Testis (tissue), 3 donors: Measurements from ENCODE around the gene IL1B. TPM values are rescaled to one million over a fixed set of nuclear protein-coding genes. Genes with fewer than 3 reads are reported as not detected.
"Not testable (repeated sequence)": the region's sequence is repeated elsewhere in the genome, so short reads cannot be mapped to it uniquely, and the experiment has no call there.

ENCODE experiments used
- DNase-seq: peaks from one replicate; pipeline ENCODE4 v3.0.0-alpha.2; 2019
- H3K27ac ChIP-seq, 2 donors: fragments of 200-600 bp; sonication (generic); one replicate each; pipeline ENCODE4 v1.5.1; 2019
- H3K27me3 ChIP-seq: fragments of 200-600 bp; sonication (generic); one replicate; pipeline ENCODE4 v1.5.1; 2019
- H3K36me3 ChIP-seq: fragments of 200-600 bp; sonication (generic); one replicate; pipeline ENCODE4 v1.5.1; 2017; ENCODE audit warnings: low read depth; ENCODE audit errors: missing control alignments
- H3K4me1 ChIP-seq: fragments of 200-600 bp; sonication (generic); one replicate; pipeline ENCODE4 v1.5.1; 2019
- H3K4me3 ChIP-seq, 2 donors: fragments of 200-600 bp; sonication (generic); one replicate each; pipeline ENCODE4 v1.5.1; 2017 to 2019
- H3K9me3 ChIP-seq: fragments of 200-600 bp; sonication (generic); one replicate; pipeline ENCODE4 v1.5.1; 2017
- POLR2A ChIP-seq: fragments of 450-650 bp; IDR thresholded peaks from one replicate; pipeline ENCODE4 v1.6.1; 2017; ENCODE audit warnings: antibody characterized with exemption, mild to moderate bottlenecking, moderate library complexity
- WGBS, 2 donors: methylation state at CpG; one replicate each; pipeline ENCODE4 v1.1.5; 2018; 5-methylcytosine and 5-hydroxymethylcytosine counted together
- intact Hi-C: fragments of 100-400 bp; cut with DNase I; formaldehyde crosslinking; loops from one replicate; pipeline ENCODE4 v1.15.1; 2023; ENCODE audit warnings: low total_unique reads
- polyA plus RNA-seq: library from polyadenylated mRNA; stranded (reverse); fragments of 350-450 nt; fragmentation: Illumina TruSeq; extraction: RNeasy Lipid Tissue Mini Kit (QIAGEN cat#74804); gene quantifications from one replicate; pipeline ENCODE4 v1.2.3, GENCODE V29; 2014; ENCODE audit warnings: low read depth, low replicate concordance; ENCODE audit not compliant: insufficient read depth
- total RNA-seq, 2 donors: library from RNA; depleted of rRNA; stranded (reverse); fragments of >200 nt; gene quantifications; one replicate each; pipeline ENCODE4 v1.2.3, GENCODE V29; 2016
- TF ChIP-seq, protein P1 (sequence below), 3 experiments: fragments of 450-650 bp in 2 of 3; fragments of 200-600 bp in 1 of 3; sonication (generic) in 1 of 3; IDR thresholded peaks; one replicate each; pipeline ENCODE4 v1.5.1; 2016 to 2019; ENCODE audit warnings: antibody characterized with exemption in 3 of 3, mild to moderate bottlenecking in 2 of 3, moderate library complexity in 1 of 3

The IL1B gene
- total and polyA plus RNA-seq, 3 donors from 2014 or later = 0.62 to 1.8 (median 0.63) TPM

DNA sequence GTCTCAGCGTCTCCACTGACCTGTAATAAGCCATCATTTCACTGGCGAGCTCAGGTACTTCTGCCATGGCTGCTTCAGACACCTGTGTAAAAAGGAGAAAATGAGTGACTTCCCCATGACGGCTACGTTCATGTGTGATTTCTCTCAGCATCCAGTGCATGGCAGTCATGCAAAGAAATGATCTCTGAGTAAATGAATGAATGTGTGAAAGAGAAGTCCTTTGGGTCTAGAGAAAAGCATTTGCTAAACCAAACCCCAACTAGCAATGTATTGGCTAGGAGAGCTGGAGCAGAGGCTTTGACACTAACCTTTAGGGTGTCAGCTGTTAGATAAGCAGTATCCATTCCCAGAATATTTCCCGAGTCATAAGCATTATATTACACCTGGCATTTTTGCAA is 417 bp downstream of the IL1B start:
- no peak overlapping the region for H3K4me3 ChIP-seq
- intact Hi-C loops = no loop called here
- WGBS, 2 donors = 74 to 77% methylated on average over 5 of the region's 5 CpGs

DNA sequence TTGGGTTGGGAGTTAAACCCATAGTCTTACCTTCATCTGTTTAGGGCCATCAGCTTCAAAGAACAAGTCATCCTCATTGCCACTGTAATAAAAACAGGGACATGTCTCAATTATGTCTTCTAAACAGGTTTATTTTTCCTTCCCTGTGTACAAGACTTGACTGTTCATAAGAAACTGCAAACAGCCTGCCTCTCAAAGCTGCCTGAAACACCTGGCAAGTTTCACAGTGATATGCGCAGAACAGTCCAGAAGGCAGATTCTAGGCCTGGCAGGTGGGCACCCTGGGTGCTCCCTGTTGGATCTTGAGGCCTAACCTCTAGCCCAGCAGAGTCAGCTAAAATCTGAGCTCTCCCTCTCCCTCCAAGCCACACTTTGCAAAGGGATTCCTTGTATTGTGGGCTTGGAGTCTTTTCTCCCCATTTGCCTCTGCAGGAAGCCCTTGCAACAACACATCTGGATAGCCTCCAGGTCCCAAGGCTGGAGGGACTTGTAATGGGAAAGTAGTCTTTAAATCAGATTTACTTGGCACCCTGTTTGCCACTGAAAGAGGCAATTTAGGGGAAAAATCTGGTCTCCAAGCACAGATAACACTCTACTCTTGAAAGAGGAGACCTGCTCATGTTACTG is 930 bp downstream of the IL1B start:
- Histone ChIP-seq H3K9me3 (no peaks in the 10 kb centered on the region), H3K4me3 (no peak overlapping the region), H3K4me1 (no peaks in the 10 kb centered on the region), H3K36me3 (no peaks in the 10 kb centered on the region), H3K27me3 (no peaks in the 10 kb centered on the region), H3K27ac (no peak overlapping the region)
- no peak for DNase-seq
- WGBS, 2 donors = 81 to 90% methylated on average over 1 of the region's 1 CpG
- intact Hi-C loops = no loop called here
- TF ChIP-seq, protein P1, sequence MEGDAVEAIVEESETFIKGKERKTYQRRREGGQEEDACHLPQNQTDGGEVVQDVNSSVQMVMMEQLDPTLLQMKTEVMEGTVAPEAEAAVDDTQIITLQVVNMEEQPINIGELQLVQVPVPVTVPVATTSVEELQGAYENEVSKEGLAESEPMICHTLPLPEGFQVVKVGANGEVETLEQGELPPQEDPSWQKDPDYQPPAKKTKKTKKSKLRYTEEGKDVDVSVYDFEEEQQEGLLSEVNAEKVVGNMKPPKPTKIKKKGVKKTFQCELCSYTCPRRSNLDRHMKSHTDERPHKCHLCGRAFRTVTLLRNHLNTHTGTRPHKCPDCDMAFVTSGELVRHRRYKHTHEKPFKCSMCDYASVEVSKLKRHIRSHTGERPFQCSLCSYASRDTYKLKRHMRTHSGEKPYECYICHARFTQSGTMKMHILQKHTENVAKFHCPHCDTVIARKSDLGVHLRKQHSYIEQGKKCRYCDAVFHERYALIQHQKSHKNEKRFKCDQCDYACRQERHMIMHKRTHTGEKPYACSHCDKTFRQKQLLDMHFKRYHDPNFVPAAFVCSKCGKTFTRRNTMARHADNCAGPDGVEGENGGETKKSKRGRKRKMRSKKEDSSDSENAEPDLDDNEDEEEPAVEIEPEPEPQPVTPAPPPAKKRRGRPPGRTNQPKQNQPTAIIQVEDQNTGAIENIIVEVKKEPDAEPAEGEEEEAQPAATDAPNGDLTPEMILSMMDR (IDR thresholded peaks at IDR 0.05) = no peak
- no peak for TF ChIP-seq POLR2A

More for the DNA sequence above, 417 bp downstream of the IL1B start:
- H3K4me1 ChIP-seq = no peaks in the 10 kb centered on the region
- no peak overlapping the region for H3K27ac ChIP-seq
- no peak for DNase-seq
- H3K27me3 ChIP-seq = no peaks in the 10 kb centered on the region
- TF ChIP-seq, protein P1 (IDR thresholded peaks at IDR 0.05) = no peak
- H3K9me3 ChIP-seq = no peaks in the 10 kb centered on the region
- H3K36me3 ChIP-seq = no peaks in the 10 kb centered on the region

DNA sequence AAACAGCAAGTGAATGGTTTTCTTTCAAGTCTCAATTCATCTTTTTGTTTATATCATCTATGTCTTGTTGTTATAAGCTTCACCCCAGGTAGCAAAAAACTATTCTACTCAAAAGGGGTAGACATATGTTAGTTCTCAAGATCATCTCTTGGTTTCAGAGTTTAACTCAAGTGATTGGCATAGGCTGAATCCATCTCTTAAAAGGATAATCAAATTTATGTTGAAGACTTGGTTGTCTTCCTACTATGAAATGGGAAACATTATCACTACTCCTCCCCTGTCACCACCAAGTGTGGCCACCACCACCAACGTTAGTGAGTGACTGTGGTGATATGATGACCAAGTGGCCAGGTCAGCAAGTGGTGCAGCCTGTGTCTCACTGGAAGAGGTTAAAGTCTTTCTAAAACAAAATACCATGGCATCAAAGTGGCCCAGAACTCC is 1.5 kb downstream of the IL1B start:
- Histone ChIP-seq H3K4me1 (no peaks in the 10 kb centered on the region), H3K4me3 (no peak overlapping the region), H3K27me3 (no peaks in the 10 kb centered on the region), H3K36me3 (no peaks in the 10 kb centered on the region), H3K27ac (no peak overlapping the region), H3K9me3 (no peaks in the 10 kb centered on the region)
- 55 to 74% methylated on average over 1 of the region's 1 CpG for WGBS, 2 donors
- no peak for TF ChIP-seq POLR2A
- TF ChIP-seq, protein P1 (IDR thresholded peaks at IDR 0.05) = no peak
- no peak for DNase-seq
- intact Hi-C loops = no loop called here

DNA sequence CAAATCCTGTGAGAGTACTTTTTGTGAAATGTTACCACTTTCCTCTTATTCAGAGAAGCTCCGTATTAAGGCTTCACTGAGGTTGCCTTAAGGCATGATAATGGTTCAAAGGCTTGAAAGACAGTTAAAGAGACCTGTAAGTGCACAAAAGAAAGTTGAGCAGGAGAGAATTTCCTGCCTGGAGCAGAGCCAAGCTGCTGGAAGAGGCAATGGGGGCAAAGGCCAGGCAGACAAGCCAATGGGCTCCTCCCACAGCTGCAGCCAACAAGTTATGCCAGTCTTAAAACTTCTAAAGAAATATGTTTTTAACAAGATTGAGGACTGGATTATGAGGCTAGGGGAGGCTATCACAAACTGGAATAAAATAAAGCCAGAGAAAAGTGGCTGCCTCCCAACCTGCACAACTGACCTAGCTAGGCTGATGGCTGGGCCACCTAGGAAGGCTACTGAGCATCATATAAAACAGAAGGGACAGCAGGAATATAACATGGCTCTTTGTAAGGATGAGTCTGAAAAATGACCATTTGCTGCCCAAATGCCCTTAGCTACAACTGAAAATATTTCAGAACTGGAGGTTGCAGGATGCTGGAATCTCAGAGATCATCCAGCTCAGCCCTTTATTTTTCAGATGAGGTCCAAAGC is 2.1 kb downstream of the IL1B start:
- no peaks in the 10 kb centered on the region for H3K36me3 ChIP-seq
- H3K9me3 ChIP-seq = no peaks in the 10 kb centered on the region
- no peaks in the 10 kb centered on the region for H3K27me3 ChIP-seq
- 32 to 72% methylated on average over 1 of the region's 1 CpG for WGBS, 2 donors
- intact Hi-C loops = no loop called here
- DNase-seq = no peak
- no peak for TF ChIP-seq POLR2A
- TF ChIP-seq, protein P1 (IDR thresholded peaks at IDR 0.05) = no peak
- H3K4me3 ChIP-seq = no peak overlapping the region
- H3K4me1 ChIP-seq = no peaks in the 10 kb centered on the region
- H3K27ac ChIP-seq = no peak overlapping the region

DNA sequence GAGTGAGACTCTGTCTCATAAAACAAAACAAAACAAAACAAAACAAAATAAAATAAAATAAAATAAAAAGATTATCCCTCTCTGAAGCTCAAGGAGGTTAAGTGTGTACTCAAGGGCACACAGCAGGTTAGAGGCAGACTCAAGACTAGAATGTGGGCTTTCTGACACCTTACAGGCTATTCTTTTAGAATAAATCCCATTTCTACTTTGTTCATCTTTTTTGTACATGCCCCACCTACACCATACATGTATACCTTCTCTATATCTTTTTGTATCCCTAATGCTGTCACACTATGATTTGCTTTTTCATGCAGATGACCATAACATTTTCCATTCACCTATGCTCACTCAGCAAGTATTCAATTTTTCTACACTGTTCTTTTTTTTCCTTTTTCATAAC is 2.6 kb downstream of the IL1B start:
- Histone ChIP-seq H3K4me3 (no peak overlapping the region), H3K27ac (no peak overlapping the region), H3K4me1 (peaks cover under 1% of the 10 kb centered on the region), H3K27me3 (no peaks in the 10 kb centered on the region), H3K36me3 (no peaks in the 10 kb centered on the region), H3K9me3 (no peaks in the 10 kb centered on the region)
- no peak for DNase-seq
- TF ChIP-seq POLR2A = no peak
- TF ChIP-seq, protein P1 (IDR thresholded peaks at IDR 0.05) = no peak
- intact Hi-C loops = no loop called here

DNA sequence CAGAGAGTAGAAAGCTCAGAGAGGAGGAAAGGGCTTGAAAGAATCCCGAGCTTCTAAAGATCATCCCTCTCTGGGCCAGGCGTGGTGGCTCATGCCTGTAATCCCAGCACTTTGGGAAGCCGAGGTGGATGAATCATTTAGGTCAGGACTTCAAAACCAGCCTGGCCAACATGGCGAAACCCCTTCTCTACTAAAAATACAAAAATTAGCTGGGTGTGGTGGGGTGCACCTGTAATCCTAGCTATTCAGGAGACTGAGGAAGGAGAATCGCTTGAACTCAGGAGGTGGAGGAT is 3.0 kb downstream of the IL1B start:
- H3K27ac ChIP-seq, H3K4me3 ChIP-seq, H3K27me3 ChIP-seq, H3K36me3 ChIP-seq, H3K4me1 ChIP-seq, H3K9me3 ChIP-seq, intact Hi-C loops, DNase-seq: not testable (repeated sequence)
- 68 to 97% methylated on average over 5 of the region's 5 CpGs for WGBS, 2 donors
